Epithelial cell of proximal tubule (primary cell): ENCODE data around the gene TANGO6. TPM values are rescaled to one million over a fixed set of nuclear protein-coding genes. Genes with fewer than 3 reads are reported as not detected.

ENCODE experiments used
- DNase-seq: peaks from one replicate; pipeline ENCODE4 v3.0.0-alpha.2; 2011; ENCODE audit warnings: low read depth
- H3K4me3 ChIP-seq: 2 replicates; pipeline ENCODE4 v1.5.1; 2011; ENCODE audit warnings: low read depth, mild to moderate bottlenecking, low read length
- total RNA-seq: library from RNA; depleted of rRNA; stranded (reverse); fragments of >200 nt; gene quantifications from 2 replicates; pipeline ENCODE4 v1.2.3, GENCODE V29; 2015
- TF ChIP-seq, protein P1 (sequence below): conservative IDR thresholded peaks from 2 replicates; pipeline ENCODE4 v1.5.1; 2012; ENCODE audit warnings: low read depth, mild to moderate bottlenecking, low read length

Gene TANGO6
- total RNA-seq, 1 donor from 2014 or later = 20.0 TPM

GRCh38 chr16:68884861-68885720 is 41.8 kb downstream of the TANGO6 start:
- DNase-seq = no peak
- TF ChIP-seq, protein P1, sequence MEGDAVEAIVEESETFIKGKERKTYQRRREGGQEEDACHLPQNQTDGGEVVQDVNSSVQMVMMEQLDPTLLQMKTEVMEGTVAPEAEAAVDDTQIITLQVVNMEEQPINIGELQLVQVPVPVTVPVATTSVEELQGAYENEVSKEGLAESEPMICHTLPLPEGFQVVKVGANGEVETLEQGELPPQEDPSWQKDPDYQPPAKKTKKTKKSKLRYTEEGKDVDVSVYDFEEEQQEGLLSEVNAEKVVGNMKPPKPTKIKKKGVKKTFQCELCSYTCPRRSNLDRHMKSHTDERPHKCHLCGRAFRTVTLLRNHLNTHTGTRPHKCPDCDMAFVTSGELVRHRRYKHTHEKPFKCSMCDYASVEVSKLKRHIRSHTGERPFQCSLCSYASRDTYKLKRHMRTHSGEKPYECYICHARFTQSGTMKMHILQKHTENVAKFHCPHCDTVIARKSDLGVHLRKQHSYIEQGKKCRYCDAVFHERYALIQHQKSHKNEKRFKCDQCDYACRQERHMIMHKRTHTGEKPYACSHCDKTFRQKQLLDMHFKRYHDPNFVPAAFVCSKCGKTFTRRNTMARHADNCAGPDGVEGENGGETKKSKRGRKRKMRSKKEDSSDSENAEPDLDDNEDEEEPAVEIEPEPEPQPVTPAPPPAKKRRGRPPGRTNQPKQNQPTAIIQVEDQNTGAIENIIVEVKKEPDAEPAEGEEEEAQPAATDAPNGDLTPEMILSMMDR = no peak
- no peak overlapping the region for H3K4me3 ChIP-seq

DNA sequence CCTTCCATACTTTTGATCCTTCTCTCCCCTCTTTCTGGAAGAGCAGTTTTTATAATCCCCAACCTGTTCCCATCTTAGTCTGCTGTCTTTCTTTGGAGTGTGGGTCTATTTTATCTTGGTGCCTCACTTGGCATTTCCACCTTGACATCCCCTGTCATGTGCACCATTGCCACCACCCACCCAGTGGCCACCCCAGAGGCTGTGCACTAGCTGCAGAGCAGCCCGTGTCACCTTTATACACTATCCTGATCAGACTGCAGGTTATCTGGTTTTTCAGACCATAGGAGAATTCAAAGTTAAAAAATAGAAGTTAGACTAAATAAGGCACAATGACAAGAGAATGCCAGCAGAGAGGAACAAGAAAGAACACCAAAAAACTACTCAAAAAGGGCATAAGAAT is 43.8 kb downstream of the TANGO6 start:
- no peak for DNase-seq
- H3K4me3 ChIP-seq = no peak overlapping the region
- TF ChIP-seq, protein P1 = no peak

DNA sequence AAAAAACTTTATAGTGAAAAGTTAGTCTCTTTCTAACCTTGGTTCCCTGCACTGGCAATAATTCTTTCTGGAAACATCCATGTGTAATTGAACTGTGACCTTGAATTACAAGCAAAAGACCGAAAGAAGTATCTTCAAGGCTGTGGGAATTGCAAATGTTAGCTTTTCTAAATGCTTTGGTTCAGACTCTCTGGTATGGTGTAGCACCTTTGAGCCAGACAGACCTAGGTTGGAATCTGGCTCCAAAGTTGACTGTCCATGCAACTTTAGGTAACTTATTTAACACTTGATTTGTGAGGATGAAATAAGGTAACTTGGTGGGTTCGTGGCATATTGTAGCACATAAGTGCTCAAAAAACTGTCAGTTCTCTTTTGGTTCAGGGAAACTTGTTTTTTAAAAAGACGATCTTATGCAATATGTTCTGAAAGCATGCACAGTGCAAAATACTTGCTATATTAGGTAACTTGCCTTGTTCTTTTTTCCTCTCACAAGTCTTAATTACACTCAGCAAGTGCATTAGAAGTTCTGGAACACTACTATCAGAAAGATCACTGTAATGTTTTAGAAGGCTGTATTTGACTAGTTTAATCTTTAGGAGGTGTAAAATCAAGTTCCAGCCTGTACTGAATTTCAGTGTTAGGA is 46.3 kb downstream of the TANGO6 start:
- H3K4me3 ChIP-seq = no peak overlapping the region
- TF ChIP-seq, protein P1 = no peak
- DNase-seq = no peak

DNA sequence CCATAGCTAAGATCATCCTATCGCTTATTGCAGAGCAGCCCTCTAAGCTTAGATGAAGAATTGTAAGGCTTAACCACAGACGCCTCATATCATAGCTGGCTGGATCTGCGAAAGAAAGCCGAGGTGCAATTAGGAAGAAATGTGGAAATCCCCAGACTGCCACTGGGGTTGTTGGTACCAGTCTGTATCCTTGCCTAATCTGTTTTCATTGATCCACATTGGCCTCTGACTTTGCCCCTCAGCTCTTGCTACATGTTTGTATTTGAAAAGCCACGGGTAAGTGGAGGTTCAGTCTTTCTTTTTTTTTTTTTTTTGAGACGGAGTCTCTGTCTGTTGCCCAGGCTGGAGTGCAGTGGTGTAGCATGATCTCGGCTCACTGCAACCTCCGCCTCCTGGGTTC is 48.9 kb downstream of the TANGO6 start:
- DNase-seq = no peak
- no peak overlapping the region for H3K4me3 ChIP-seq
- TF ChIP-seq, protein P1 = no peak

DNA sequence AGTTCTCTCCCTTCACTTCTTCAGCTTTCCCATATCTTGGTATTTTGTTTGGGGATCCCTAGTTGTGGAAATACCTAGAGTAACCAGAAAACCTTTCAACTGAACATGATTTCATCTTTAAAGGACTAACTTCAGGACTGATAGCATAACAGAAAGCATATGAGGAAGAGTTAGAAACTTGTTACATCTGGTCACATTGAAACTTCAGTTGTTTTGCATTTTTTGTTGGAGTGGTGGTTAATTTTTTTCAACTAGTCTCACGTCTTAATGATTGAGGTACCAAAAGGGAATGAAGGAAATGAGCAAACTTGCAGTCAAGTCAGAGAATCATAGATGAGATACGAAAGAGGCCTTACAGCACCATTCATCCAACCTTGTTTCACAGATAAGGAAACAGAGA is 49.6 kb downstream of the TANGO6 start:
- TF ChIP-seq, protein P1 = no peak
- no peak overlapping the region for H3K4me3 ChIP-seq
- no peak for DNase-seq

DNA sequence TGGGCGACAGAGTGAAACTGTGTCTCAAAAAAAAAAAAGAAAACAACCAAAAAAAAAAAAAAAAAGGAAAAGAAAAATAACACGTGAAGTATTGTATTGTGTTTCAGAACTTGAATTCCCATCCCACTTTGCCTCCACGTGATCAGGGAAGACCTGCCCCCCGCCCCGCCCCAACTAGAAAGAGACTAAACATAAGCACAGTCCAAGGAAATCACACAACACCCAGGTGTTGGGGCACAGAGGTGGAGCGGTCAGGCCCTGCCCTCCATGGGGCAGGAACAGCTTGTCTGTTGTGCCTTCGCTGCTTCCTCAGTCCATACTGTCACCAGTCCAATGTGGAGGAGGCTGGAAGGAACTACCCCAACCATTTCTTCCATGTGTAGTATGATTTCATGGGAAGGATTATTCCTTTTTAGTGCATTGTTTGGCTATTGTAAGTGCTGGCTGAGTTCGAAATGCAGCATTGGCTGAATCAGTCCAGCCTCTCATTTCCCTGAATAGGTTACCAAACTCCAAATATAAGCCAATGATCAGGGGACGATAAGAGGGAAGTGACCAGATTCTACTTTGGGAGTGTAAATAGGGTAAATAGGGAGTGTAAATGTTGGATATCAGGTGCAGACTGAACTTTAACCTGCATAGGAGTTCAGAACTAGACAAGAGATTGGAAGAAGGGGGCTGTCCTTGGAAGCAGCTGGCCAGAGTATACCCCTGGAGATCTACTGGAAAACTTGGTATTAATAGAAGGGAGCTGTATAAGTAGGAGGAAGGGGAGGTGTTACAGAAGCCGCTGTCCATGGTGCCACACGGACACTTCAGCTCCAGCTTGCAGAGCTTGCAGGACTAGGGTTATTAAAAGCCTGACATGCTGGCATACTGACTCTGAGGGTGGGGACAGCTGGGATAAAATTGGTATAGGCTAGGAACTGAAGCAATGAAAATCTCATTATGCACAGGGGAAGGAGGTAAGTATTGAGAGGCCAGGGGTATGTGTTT is 50.7 kb downstream of the TANGO6 start:
- DNase-seq = no peak
- no peak overlapping the region for H3K4me3 ChIP-seq
- TF ChIP-seq, protein P1 = no peak
